Measurements from ENCODE around the gene ZNF69.

DNA sequence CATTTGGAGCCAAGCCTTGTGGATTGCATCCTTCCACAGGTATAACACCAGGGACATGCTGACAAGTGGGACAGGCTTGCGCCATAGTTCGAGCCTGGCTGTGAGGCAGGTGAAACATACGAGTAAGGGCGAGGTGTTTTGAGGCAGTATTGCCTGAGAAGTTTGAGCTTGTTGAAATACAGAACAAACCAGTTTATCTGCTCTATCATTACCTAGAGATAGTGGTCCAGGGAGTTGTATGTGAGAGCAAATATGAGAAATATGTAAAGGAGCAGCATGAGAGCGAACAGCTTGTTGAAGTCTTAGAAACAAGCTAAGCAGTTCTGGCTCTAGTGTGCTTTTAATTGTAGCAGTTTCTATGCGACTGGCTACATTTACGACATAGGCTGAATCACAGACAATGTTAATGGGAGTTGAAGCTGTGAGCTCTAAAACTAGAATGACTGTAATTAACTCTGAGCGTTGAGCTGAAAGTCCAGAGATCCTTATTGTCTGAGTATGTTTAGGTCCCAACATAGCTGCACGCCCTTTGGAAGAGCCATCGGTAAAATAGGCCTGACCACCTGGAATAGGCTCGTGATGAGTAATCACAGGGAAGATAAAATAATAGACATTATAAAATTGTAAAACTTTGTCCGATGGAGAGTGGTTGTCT, 30.9 kb upstream of the ZNF69 start:
- TF ChIP-seq, protein P1, sequence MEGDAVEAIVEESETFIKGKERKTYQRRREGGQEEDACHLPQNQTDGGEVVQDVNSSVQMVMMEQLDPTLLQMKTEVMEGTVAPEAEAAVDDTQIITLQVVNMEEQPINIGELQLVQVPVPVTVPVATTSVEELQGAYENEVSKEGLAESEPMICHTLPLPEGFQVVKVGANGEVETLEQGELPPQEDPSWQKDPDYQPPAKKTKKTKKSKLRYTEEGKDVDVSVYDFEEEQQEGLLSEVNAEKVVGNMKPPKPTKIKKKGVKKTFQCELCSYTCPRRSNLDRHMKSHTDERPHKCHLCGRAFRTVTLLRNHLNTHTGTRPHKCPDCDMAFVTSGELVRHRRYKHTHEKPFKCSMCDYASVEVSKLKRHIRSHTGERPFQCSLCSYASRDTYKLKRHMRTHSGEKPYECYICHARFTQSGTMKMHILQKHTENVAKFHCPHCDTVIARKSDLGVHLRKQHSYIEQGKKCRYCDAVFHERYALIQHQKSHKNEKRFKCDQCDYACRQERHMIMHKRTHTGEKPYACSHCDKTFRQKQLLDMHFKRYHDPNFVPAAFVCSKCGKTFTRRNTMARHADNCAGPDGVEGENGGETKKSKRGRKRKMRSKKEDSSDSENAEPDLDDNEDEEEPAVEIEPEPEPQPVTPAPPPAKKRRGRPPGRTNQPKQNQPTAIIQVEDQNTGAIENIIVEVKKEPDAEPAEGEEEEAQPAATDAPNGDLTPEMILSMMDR (conservative IDR thresholded peaks at IDR 0.05 in 1 of 2, IDR thresholded peaks at IDR 0.05 in 1 of 2; ENCODE audit: extremely low read depth in 1 of 2, insufficient read depth in 1 of 2, low read depth in 1 of 2, low read length in 2 of 2): no peak
- TF ChIP-seq EZH2 (IDR thresholded peaks at IDR 0.05; ENCODE audit: borderline replicate concordance, low read length): no peak
